Activated naive CD4-positive, alpha-beta T cell treated with anti-CD3 and anti-CD28 coated beads, Interleukin-2, amount 50 U/mL, for 72 hours (primary cell): ENCODE data around the gene TBC1D2B. TPM values are rescaled to one million over a fixed set of nuclear protein-coding genes. Genes with fewer than 3 reads are reported as not detected.

Source experiments
- ATAC-seq, 2 donors: fragments of 150-1000 bp; cut with Tn5 transposase; 2 replicates each; pipeline ENCODE4 v1.10.0; 2021; ENCODE audit warnings: mild to moderate bottlenecking in 2 of 2, moderate library complexity in 2 of 2
- DNase-seq, 2 donors: peaks; one replicate each; pipeline ENCODE4 v3.0.0; 2021 to 2022; ENCODE audit warnings: low spot score in 2 of 2
- H3K27ac Mint-ChIP-seq, 2 donors: one replicate each; pipeline ENCODE4 v1.8.0; 2022; ENCODE audit warnings: mild to moderate bottlenecking in 2 of 2, mixed read lengths in 2 of 2
- H3K36me3 Mint-ChIP-seq, 2 donors: one replicate each; pipeline ENCODE4 v1.8.0; 2022; ENCODE audit warnings: mixed read lengths in 2 of 2
- H3K9me3 Mint-ChIP-seq, 2 donors: one replicate each; pipeline ENCODE4 v1.8.0; 2022; ENCODE audit warnings: mixed read lengths in 2 of 2
- total RNA-seq, 2 donors: library from RNA; stranded (reverse); gene quantifications; one replicate each; pipeline ENCODE4 v1.2.3, GENCODE V29; 2022

The TBC1D2B gene
- total RNA-seq, 2 donors from 2014 or later = 55.9 to 82.2 TPM

DNA sequence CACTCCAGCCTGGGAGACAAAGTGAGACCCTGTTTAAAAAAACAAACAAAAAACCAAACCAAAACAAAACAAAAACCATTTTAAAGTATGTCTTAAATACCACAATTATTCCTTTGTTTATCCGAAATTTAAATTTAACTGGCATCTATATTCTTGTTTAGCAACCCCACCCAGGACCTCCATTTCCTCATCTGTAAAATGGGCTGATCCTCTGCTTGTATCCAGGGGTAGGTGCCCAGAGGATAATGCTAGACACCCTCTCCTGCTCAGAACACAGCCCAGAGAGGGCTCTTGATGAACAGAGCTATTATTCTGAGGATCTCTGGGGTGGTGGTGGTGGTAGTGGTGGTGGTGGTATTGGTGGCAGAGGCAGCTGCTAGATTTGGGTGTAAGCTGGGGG lies 24.7 kb upstream of the TBC1D2B start:
- ATAC-seq = no peak
- Mint-ChIP-seq H3K27ac (no peak overlapping the region), H3K36me3 (no peaks in the 10 kb centered on the region), H3K9me3 (no peaks in the 10 kb centered on the region)
- DNase-seq = no peak

DNA sequence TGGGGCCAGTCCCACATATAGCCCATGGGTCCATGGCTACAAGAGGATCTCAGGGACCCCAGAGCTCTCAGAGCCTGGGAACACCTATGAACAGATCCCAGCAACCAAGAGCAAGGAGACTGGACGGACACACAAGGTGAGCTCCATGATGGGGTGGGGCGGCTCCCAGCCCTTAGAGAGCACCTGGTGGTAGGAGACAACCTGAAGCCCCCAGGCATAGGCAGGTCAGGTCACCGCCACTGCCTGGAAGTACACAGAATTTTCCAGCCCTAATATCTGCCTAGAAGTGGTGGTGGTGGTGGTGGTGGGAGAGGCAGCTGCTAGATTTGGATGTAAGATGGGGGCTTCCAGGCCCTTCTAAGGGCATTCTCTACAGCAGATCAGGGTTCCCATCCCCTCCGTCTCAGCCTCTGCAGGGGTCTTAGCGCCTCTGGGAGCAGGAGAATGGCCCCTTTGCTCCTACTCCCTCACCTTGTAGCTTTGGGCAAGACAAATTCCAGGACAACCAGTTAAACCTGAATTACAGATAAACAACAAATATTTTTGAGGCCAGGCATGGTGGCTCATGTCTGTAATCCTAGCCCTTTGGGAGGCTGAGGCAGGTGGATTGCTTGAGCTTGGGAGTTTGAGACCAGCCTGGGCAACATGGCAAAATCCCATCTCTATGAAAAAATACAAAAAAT lies 24.1 kb upstream of the TBC1D2B start:
- DNase-seq = peak in 1 of 2 donors; percentile 42
- Mint-ChIP-seq H3K27ac (no peak overlapping the region), H3K9me3 (no peaks in the 10 kb centered on the region)

DNA sequence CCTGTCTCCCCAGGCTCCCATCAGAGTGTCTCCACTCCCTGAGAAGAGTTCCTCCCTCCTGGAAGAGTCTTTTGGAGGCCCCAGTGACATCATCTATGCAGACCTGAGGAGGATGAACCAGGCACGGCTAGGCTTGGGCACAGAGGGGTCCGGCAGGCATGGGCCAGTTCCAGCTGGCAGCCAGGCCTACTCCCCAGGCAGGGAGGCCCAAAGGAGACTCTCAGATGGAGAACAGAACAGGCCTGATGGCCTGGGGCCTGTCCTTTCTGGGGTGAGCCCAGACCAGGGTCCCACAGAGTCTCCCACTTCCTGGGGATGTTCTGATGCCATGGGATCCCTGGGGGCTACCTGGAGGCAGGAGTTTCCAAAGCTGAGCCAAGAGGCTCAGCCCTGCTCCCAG lies 23.4 kb upstream of the TBC1D2B start:
- Mint-ChIP-seq H3K9me3 (no peaks in the 10 kb centered on the region), H3K36me3 (no peaks in the 10 kb centered on the region), H3K27ac (no peak overlapping the region)
- ATAC-seq (no peak), DNase-seq (peak in 1 of 2 donors; percentile 41)

More for the DNA sequence above, 24.1 kb upstream of the TBC1D2B start:
- no peaks in the 10 kb centered on the region for H3K36me3 Mint-ChIP-seq
- no peak for ATAC-seq

DNA sequence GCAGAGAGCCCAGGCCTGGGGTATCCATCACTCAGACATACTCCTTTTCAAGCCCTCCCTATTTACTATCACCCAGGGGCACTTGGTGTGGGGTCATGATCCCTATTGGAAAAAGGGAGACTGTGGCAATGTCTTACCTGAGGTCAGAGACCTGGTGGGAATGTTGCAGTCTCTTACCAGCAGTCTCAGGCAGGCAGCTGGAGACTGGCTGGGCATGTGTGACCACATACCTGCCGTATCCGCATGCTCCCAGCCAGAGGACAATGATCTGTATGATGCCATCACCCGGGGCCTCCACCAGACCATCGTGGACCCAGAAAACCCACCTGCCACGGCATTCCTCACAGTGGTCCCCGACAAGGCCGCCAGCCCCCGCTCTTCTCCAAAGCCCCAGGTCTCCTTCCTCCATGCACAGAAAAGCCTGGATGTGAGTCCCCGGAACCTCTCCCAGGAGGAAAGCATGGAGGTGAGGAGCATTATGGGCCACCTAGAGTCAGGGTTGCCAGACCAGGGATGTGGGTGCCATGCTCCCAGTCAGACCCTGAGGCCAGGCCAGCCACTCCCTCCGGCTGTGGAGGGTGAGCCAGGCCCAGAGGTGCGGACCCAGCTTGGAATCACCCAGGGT lies 20.7 kb upstream of the TBC1D2B start:
- ATAC-seq = no peak

DNA sequence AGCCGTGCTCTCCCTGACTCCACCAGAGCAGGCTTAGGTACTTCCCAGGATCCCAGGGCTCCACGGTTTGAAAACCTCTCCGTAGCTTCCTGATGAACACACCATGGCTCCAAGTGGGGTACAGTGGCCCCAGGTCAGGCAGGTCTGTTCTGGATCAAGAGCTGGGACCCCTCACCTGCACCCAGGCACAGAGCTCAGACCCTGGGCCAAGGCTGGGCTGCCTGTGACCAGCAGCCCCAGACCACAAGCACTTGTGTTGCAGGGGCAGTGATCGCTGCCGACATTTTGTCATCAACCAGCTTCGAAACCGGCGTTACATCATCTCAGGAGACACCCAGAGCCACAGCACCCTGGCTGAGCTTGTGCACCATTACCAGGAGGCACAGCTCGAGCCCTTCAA lies 20.2 kb upstream of the TBC1D2B start:
- H3K27ac Mint-ChIP-seq = peak overlapping the region in 1 of 2 donors; percentile 29
- H3K9me3 Mint-ChIP-seq = no peaks in the 10 kb centered on the region
- no peak for ATAC-seq
- DNase-seq = no peak
- no peaks in the 10 kb centered on the region for H3K36me3 Mint-ChIP-seq

More for the DNA sequence above, 20.7 kb upstream of the TBC1D2B start:
- H3K9me3 Mint-ChIP-seq = no peaks in the 10 kb centered on the region
- H3K27ac Mint-ChIP-seq = no peak overlapping the region
- no peaks in the 10 kb centered on the region for H3K36me3 Mint-ChIP-seq
- DNase-seq = no peak

DNA sequence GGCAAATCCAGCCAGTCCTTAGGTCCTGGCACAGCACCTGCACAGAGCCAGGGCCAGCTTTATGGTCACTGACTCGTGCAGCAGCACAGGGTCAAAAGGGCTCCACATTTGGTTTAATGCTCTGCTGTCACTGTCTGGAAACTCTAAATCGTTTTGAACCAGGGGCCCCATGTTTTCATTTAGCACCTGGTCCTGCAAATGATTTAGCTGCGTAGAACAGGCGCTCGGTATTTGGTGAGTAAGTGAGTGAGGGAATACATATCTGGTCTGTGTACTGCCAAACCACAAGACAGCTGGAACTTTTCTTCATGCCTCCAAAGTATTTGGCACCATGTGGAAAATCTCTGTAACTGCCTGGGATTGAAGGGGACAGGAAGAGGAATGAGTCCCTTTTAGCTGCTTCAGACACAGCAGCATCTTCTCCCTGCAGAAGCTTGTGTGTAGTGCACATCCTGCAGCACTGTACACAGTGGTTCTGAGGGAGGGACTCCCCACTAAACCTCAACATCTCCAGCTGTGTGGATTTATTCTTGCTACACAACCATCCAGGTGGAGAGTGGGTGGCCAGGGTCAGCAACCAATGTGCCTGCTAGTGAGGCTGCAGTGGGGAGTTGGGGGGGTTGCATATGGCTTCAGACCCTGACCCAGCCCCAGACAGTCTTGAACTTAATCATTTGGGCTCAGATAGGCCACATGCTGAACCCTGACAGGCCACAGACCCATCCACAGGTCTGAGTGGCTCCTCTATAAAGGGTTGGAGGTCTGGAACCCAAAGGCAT lies 15.9 kb upstream of the TBC1D2B start:
- ATAC-seq (no peak), DNase-seq (no peak)
- H3K9me3 Mint-ChIP-seq = no peaks in the 10 kb centered on the region
- no peak overlapping the region for H3K27ac Mint-ChIP-seq
- H3K36me3 Mint-ChIP-seq = no peaks in the 10 kb centered on the region

DNA sequence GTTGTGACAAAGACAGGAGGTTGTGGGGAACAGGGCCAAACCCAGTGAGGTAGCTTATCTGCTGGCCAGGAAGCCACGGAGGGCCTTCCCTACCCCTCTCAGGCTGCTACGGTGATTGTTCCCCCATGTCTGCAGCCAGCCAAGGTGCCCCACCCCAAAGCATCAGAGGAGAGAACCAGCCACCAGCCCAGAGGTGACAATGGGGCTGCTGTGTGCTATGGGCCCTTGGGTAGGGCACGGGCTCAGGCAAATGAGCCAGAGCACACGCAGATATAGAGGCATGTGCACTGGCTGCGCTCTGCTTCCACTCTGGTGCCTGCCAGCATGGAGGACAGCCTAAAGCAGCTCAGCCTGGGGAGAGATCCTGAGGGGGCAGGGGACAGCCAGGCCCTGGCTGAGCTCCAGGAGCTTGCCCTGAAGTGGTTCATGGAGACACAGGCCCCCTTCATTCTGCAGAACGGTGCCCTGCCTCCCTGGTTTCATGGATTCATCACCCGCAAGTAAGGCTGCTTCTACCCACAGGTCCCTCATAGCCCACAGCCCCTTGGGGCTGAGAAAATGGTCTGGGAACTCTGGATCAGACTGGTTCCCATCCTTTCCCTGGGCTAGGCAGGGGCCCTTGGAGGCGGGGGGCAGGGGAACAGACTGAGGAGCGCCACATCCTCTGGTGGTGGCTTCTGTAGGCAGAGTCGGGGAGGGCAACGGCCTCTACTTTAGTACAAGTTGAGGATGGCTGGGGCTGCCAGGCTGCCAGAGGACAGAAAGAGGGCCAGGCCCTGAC lies 14.9 kb upstream of the TBC1D2B start, which contains the start of gene SH2D7:
Gene SH2D7, plus strand, starts transcription at position 301 of the 781 bp plus-strand sequence. Its CDS starts 24 bp downstream, at position 325.
- no peak for DNase-seq
- ATAC-seq = no peak
- H3K36me3 Mint-ChIP-seq = no peaks in the 10 kb centered on the region
- H3K27ac Mint-ChIP-seq = no peak within 1 kb of the TSS
- no peaks in the 10 kb centered on the region for H3K9me3 Mint-ChIP-seq

DNA sequence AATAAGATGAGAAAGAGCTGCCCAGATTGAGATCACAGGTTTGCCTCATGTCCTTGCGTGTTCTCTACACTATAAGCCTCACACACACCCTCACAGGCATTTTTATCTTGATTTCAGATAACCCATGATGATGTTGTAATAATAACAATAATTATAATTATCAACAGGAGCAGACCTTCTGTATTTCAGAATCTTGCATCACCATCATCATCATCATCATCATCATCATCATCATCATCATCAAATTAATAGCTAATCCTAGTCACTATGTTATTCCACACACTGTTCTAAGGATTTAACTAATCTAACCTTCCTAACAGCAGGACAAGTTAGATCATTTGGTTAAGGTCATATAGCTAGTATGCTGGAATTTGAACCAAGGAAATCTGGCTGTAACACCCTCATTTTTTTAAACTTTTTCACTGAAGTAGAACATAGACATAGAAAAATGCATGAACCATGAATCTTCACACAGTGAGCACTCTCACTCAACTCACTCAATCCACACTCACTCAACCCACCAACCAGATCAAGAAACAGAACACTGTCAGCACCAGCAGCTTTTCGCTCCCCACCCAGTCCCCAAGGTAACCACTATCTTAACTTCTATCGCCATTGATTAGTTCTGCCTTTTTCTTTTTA lies 13.0 kb upstream of the TBC1D2B start:
- DNase-seq = no peak
- Mint-ChIP-seq H3K9me3 (no peaks in the 10 kb centered on the region), H3K36me3 (no peaks in the 10 kb centered on the region), H3K27ac (no peak overlapping the region)
- no peak for ATAC-seq

DNA sequence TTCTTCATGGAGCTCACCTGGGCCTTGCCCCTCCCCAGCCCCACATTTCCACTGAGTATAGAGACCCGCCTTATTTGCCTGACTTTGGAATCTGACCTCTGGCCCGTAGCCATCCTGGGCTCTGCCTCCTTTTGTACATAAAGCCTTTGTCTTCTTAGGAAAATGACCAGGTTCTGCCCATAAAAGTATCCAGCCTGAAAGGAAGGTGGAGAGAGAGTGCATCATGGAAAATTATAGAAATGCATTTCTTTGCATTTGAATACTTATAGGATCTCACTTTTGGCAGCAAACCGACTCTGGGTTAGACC lies 11.2 kb upstream of the TBC1D2B start:
- H3K27ac Mint-ChIP-seq = no peak overlapping the region
- H3K36me3 Mint-ChIP-seq = no peaks in the 10 kb centered on the region
- ATAC-seq (no peak), DNase-seq (no peak)
- no peaks in the 10 kb centered on the region for H3K9me3 Mint-ChIP-seq

DNA sequence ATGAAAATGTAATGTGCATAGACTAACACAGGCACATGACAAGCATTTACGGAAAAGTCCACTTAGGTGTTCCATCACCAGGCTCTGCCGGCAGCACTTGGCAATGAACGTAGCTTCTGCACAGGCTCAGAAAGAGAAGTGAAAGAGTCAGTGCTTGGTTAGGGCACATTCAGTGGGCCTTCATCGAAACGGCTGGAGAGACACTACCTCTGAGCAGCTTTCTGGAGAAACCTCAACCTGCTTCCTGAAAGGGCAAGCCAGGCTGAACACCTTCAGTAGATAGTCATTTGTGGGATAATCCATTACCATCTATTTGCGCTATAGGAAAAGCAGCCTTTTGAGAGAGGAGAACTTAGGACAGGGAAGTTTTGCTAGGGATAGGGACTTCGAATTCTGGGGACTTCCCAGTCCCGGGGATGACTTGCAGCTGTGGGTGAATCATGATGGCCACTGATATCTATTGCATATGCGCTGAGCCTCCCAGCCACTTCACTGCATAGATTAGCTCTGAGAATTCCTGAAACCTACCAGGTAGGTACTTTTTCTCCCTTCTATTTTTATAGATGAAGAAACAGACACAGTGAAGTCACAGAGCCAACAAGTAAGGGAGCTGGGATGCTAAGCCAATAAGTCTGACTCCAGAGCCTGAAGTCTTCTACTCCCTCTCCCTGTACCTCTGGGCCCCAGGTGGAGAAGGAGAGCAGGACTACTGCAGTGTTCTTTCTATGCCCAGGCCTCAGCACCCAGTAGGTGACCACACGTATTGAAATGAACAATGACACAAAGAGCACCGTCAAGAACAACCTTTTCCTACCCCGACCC lies 10.7 kb upstream of the TBC1D2B start:
- ATAC-seq (peak in 1 of 2 donors; percentile 37), DNase-seq (peak in 1 of 2 donors; percentile 35)
- Mint-ChIP-seq H3K9me3 (no peaks in the 10 kb centered on the region), H3K36me3 (no peaks in the 10 kb centered on the region), H3K27ac (no peak overlapping the region)

DNA sequence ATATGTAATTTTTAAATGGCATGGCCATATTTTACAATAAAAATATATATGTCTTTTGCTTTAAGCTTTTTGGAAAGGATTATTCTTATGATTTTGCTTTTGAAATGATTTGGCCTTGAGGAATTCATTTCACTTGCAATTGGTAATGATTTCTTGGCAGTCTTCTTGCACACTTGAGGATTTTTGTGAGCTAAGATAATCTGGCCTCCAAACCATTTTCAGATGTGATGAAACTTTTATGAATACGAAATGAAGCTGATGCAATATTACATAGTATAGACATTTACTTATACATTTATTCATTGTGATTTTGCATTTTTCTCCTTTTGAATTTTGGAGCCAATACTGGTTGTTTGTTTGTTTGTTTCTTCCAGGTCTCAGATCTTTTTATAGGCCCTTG lies 8.4 kb upstream of the TBC1D2B start:
- Mint-ChIP-seq H3K27ac (peak overlapping the region in 1 of 2 donors; percentile 14), H3K36me3 (no peaks in the 10 kb centered on the region), H3K9me3 (no peaks in the 10 kb centered on the region)
- ATAC-seq (no peak), DNase-seq (no peak)

DNA sequence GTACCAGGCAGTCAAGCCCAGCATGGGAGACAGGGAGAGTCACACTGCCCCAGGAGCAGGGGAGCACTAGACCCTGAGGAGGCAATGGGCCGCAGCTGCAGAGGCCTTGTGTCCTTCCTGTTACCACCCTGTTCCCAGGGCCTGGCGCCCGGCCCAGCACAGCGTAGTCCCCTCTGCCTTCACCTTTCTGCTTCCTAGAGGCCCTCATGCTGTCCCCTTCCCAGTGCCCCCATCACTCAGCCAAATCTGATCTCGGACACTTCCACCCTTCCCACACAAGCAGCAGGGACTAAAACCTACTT lies 6.9 kb upstream of the TBC1D2B start:
- H3K27ac Mint-ChIP-seq = no peak overlapping the region
- DNase-seq (no peak), ATAC-seq (no peak)
- no peaks in the 10 kb centered on the region for H3K9me3 Mint-ChIP-seq
- no peaks in the 10 kb centered on the region for H3K36me3 Mint-ChIP-seq

DNA sequence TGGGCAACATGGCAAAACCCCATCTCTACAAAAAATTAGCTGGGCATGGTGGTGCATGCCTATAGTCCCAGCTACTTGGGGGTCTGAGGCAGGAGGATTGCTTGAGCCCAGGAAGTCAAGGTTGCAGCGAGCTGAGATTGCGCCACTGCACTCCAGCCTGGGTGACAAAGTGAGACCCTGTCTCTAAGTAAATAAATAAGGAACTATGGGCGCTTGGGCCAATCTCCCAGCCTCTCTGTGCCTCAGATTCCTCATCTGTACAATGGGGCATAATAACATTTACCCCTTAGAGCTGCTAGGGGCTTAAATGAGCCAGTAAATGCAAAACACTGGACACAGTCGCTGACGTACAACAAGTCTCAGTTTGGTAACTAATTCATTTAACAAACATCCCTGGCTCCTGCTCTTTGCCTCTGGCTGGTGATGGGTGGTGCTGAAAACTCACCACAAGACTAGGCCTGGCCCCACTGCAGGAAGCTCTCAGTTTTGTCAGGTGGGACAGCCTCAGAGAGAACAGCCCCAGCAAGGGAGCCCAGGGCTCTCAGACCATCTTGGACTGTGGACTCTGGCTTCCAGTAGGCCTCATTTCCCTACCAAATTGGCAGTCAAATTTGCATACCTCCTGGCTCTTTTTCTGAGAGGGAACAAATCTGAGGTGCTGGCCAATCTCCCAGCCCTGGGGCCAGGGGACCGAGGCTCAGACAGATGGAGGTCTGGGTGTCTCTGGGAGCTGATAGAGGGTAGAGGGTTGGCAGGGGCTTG lies 6.4 kb upstream of the TBC1D2B start:
- no peak for DNase-seq
- ATAC-seq = no peak
- Mint-ChIP-seq H3K36me3 (no peaks in the 10 kb centered on the region), H3K9me3 (no peaks in the 10 kb centered on the region), H3K27ac (no peak overlapping the region)

DNA sequence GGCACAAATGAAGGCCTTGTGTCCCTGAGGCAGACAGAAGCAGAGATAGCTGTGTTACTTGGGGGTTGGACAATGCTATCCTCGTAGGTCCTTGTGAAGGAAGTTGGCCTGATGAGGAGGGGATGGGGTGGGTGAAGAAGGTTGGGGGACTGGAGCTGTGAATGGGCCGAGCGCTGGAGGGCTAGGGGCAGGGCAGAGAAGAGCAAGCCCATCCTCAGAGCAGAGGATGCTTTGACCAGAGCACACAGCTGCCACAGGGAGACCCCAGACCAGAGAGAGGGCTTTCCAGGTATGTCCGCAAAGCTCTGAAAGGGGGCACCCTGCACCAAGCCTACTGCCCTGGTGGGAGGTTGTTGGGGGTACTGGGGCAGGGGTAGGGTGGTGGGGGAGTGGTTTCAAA lies 5.7 kb upstream of the TBC1D2B start:
- DNase-seq (no peak), ATAC-seq (no peak)
- peaks cover 0 to under 1% of the 10 kb centered on the region in 2 donors for H3K36me3 Mint-ChIP-seq
- H3K27ac Mint-ChIP-seq = peak overlapping the region in 1 of 2 donors; percentile 27
- no peaks in the 10 kb centered on the region for H3K9me3 Mint-ChIP-seq

DNA sequence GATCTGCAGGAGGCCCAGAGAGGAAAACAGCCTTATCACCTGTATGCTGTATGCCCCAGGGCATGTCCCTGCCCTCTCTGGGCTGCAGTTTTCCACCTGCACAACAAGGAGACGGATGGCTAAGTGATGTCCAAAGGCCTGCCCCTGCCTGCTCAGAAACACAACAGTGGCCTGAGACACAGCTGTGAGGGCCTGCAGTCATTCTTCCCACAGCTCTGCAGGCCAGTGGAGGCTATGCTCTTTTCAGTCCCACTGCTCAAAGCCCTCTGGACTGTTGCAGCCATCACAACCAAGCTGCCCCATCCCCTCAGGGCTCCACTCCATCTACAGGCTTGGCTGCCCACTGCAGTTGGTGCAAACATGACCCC lies 5.2 kb upstream of the TBC1D2B start:
- Mint-ChIP-seq H3K36me3 (peaks cover 0 to 4% of the 10 kb centered on the region in 2 donors), H3K27ac (peak overlapping the region; percentile 27 to 89), H3K9me3 (no peaks in the 10 kb centered on the region)
- no peak for ATAC-seq
- DNase-seq = no peak
